ENCODE results near the gene GUK1.

GRCh38 chr1:228152918-228153258 lies 12.8 kb downstream of the GUK1 start:
- TF ChIP-seq CTCF (conservative IDR thresholded peaks at IDR 0.05; ENCODE audit: low read depth, low read length) (no peak), EZH2 (IDR thresholded peaks at IDR 0.05; ENCODE audit: low read length, unreplicated experiment) (no peak)

Data from PC-3 (cell line).